ENCODE results near the gene OPTC.
"Not testable (repeated sequence)": the region's sequence is repeated elsewhere in the genome, so short reads cannot be mapped to it uniquely, and the experiment has no call there.

OPTC gene

DNA sequence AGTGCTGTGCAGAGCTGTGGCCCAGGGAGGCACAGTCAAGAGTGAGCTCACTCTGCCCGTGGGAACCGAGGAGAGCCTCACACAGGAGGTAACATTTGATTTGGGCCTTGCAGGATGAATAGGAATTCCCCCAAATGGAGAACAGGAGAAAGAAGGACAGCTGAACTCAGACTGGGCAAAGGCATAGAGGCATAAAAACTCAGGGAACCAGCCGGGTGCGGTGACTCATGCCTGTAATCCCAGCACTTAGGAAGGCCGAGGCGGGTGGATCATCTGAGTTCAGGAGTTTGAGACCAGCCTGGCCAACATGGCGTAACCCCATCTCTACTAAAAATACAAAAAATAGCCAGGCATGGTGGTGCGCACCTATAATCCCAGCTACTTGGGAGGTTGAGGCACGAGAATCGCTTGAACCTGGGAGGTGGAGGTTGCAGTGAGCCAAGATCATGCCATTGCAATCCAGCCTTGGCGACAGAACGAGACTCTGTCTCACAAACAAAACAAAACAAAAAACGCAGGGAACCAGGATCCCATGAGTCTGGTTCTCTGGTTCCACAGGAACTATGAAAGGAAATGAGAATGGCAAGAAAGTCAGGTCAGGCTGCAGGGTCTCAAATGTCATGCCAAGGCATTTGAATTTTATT lies 26.9 kb upstream of the OPTC start:
- DNase-seq, result not testable (repeated sequence)

DNA sequence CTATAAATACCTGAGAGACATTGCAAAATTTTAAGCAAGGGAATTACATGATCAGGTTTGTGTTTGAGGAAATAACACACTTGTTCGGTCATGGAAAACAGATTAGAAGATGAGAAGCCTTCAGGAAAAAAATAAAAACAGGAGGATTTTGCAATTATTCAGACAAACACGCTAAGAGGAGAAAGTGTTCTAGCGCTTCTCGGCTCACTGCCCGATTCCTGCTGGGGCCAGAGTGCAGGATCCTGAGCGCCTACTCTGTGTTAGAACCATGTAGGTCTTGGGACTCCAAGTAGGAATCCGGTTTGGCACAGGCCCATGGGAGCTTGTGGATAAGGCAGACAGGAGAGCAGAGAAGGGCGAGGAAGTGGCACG lies 26.4 kb upstream of the OPTC start:
- DNase-seq, result no peak

DNA sequence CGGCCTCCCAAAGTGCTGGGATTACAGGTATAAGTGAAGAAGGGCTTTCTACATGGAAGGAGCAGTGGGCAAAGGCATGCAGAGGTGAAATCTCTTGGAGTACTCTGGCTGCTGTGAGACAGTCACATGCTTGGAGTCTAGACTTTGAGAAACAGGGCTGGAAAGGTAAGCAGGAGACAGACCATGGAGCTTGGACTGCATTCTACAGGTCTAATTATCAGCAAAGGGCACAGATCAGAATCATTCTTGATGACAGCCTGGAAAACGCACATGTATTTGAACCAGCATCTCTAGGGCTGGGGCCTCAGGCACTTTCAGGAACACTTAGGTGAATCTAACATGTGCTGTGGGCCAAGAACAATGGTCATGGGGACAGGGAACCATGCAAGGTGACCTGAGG lies 25.6 kb upstream of the OPTC start:
- DNase-seq, result no peak

DNA sequence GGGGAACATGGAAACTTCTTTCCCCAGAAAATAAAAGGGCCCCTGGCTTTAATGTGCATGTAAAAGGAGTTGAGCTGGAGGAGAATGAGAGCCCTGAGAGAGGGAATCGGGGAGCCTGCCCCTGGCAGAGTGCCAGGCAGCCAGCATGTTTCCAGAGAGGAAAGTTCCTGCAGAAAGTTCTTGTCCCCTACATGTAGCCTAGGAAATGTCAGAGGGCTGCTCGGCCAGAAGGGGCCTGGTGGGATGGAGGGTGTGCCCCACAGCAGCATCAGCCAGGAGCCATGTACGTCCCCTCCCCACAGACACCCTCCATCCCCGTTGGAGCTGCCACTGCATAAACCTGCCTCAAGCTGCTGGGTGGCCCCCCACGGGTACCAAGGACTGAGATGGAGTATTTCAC lies 23.7 kb upstream of the OPTC start:
- DNase-seq, result no peak

DNA sequence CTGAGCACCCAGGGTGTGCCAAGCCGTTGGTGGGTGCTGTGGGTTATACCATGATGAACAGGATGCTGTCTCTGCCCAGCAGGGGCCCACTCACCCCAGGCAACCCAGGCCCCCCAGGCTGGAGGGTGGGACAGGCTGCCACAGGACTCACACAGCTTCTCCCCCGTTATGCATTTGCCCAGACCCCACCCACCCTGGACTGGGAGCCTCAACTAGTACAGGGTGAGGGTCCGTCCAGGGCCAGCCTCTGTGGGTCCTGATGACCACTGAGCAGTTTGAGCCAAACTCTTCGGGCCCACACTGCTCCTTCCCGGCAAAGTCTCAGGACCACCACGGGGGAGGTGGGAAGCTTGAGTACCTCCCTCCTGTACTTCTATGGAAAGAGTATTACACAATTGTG lies 22.1 kb upstream of the OPTC start:
- no peak for DNase-seq

DNA sequence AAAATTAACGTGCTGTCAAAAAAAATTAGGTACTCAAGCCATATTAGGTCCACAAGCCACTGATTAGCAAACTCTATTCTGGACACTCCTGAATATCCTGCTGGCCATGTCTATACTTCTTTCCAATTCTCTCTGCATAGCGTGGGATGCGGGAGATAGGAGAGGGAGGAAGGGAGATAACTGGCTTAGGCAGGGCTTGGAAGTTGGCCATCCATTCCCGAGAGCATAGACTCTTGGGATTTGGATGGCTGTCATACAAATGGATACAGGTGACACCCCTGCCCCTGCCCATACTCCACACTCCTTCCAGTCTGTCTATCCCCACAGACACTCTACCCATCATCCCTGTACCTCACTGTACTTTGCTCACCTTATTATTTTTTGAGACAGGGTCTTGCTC lies 20.7 kb upstream of the OPTC start:
- no peak for DNase-seq

DNA sequence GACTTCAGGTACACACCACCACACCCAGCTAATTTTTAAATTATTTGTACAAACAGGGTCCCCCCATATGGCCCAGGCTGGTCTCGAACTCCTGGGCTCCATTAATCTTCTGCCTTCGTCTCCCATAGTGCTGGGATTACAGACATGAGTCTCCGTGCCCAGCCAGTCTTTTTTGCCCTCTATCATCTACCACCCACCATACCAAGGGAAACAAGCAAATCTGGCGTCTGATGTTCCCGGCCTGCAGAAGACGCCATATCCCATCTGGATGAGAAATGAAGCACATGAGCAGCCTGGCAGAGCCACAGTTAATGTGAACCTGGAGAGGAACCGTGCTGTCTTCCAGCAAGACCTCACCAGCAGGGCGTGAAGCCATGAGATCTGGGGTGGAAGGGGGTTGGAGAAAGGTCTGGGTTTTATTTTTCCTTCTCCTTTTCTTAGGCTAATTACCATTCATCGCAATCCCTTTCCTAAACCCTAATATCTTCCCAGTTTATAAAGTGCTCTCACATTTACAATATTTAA lies 20.1 kb upstream of the OPTC start:
- no peak for DNase-seq

DNA sequence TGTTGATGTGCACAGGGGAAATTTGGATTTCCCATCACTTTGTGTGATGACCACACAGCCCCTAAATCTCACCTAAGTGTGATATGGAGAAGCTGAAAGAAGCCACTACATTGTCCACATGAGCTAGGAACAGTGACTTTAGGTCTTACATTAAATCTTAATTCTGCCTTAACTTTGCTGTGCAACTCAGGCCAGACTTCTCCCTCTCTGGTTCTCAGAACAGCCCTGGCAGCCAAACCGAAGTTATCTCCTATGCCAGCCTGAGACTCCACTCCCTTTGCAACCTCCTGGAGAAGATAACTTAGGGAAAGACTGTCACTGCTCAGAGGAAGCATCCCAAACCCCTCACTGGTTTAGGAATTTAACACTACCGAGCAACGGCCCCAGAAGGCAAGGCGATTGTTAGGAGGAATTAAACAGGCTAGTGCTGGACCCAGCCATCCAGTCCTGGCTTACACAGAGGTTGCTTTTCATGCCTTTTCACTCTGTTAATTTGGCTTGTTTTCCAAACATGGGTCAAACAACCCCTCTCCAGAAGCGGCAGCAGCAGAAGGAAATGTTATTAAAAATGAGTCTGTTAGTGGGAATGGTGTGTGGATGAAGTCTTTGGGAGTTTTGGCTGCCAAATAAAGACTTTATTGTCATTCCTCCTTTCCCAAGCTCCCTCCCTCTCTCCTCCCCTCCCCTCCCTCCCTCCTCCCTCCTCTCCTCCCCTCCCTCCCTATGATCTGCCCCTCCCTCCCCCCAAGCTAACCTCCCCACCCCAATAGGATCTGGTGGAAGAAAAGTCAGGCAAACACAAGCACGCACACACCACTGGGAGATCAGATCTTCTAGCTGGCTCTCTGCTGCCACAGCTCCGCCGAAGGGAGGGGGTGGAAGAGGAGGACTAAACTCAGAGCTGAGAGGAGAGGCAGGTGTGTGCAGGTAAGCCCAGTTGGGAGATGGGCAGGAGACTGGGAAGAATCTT lies 18.7 kb upstream of the OPTC start, which contains the start of gene PRELP:
Gene PRELP (plus strand): TSS at position 795 of the 970 bp plus-strand sequence. CDS start 7,379 bp downstream, outside the sequence.
- peak; percentile 64 for DNase-seq

DNA sequence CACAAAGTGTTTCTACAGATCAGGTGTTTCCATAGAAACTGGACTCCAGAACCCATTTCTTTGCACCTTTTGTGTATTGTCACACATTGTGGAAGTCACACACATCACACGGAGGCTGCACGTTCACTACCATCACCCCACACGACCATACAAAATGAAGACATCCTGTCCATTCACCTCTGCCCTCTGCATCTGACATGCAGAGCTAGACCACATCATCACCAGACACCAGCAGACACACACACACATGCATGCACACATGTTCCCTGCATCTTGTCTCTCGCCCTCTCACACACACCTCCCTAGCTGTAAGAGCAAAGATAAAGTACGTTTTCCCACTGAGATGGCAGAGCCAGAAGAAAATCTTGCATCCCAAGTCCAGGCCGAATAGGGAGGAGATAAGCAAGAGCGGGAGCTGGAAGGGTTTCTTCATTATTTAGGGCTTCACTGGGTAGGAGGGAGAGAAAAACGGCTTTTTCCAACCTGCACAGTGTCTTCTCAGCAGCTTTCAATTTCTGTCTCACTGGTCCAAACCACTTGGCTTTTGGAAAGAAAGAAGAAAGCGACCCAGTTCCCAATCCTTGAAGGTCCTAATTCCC lies 17.6 kb upstream of the OPTC start:
- DNase-seq, result no peak

DNA sequence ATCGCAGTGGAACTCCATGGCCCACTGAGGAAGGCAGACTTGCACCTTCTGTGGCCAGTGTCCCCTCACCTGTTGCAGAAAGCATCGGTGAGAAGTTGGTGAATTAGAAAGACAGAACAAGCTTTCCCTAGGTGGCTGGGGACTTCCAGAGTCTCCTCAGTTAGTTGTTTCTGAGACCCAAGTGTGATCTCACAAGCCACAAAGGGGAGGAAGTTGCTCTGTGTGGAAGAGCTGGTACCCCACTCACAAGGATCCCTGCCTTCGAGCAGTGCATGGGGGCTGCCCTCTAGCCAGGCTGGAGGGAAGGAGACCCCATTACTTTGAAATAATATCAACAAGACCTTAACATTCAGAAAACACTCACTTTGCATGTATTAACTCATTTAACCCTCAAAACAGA lies 16.2 kb upstream of the OPTC start:
- no peak for DNase-seq

DNA sequence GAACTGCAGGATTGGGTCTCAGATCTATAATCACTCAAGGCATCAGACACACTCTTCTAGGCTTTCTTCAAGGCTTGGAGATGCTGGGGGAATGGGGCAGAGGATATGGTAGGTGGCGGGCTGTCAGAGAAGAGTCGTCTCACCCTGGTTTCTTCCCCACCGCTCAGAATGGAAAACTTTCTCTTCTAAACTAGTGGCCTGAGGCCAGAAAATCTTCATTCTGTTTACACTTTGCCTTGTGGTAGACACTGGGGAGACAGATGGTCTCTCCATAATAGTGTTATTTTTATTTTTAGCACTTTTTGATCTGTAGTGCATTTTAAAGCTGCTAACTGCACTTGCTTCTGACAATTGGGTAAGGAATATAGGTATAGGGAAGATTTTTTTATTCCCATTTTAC lies 15.7 kb upstream of the OPTC start:
- no peak for DNase-seq

DNA sequence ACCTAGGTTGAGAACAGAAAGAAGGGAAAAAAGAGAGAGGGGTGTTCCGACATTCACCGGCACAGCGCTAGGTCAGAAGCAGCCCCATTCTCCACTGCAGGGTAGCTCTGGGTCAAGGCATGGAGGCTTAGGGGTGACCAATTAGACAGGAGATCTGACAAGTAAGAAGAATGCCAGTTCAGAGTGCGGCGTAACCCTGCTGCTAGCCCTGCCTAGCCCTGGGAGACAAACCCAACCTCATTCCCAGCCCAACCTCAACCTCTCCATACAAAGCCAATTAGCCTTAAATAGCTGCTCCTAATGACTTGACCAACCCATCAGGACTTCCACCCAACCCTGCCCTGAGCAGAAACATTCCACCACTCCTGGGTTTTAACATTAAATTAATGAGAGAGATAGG lies 15.0 kb upstream of the OPTC start:
- DNase-seq, result no peak

DNA sequence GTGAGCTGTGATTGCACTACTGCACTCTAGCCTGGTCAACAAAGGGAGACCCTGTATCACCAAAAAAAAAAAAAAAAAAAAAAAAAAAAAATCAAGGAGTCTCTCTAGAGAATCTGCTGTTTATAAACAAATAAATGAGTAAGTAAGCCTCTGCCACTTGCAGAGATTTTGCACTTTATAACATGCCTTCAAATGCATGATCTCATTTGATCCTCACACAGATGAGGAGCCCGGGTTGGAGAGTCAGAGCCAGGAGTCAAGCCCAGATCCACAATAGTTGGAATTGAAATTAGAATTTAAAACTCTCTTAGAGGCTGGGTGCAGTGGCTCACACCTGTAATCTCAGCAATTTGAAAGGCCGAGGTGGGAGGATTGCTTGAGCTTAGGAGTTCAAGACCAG lies 14.3 kb upstream of the OPTC start:
- no peak for DNase-seq

DNA sequence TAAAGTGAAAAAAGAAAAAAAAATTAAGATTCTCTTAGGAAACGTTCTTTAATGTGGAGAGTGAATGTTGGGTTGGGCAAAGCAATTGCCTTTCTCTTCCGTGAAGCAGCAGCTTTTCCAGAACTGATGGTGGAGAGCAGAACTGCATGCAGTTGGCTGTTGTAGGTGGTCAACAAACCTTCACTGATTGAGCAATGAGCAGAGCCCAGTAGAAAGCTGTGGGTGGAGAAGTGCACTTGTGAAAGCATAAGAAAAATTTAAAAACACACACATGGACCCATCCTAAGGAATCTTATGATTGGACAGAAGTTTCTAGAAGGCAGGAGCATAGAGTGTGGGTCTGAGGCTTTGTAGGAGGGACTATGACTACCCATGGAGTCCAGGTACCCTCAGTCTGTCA lies 13.9 kb upstream of the OPTC start:
- DNase-seq, result no peak

DNA sequence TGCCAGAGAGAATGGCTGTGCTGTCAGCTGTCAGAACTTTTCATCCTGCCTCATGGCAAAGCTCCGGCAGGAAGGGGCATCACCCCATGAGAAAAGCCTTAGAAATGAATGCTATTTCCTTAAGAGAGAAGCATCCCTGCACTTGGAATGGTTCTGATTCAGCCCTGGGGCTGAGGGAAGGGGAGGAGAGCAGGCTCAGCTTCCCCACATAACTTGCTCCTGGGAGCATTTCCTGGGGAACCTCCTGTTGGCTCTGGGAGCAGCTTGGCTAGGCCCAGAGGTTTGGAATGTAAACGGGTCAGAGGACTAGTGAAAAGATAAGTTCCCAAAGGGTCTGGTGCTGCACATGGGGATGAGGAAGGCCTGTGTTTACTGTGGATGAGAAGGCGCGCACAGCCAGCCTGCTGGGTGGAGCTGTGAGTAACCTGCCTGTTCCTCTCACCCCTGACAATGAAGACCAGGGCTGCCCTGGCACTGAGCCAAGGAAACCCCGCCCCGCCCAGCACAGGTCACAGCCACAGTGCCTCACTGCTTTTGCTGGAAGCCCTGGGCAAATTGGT lies 13.3 kb upstream of the OPTC start:
- no peak for DNase-seq

DNA sequence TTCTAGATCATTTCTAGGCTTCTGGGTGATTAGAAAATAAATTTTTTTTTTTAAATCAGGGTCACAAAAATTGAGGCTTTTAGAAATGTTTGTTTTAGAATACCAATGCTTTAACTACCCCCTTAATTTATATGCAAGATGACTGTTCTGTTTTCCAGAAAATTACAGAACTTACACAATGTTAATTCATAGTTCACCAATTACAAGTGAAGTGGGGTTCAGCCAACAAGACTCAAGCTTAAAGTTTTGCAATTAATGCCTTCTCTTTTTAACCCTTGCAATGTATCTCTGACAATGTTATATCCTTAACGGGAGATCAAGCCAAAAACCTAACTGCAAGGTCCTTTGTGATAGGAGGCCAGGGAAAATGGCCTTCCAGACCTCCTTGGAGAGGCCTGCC lies 12.8 kb upstream of the OPTC start:
- no peak for DNase-seq

DNA sequence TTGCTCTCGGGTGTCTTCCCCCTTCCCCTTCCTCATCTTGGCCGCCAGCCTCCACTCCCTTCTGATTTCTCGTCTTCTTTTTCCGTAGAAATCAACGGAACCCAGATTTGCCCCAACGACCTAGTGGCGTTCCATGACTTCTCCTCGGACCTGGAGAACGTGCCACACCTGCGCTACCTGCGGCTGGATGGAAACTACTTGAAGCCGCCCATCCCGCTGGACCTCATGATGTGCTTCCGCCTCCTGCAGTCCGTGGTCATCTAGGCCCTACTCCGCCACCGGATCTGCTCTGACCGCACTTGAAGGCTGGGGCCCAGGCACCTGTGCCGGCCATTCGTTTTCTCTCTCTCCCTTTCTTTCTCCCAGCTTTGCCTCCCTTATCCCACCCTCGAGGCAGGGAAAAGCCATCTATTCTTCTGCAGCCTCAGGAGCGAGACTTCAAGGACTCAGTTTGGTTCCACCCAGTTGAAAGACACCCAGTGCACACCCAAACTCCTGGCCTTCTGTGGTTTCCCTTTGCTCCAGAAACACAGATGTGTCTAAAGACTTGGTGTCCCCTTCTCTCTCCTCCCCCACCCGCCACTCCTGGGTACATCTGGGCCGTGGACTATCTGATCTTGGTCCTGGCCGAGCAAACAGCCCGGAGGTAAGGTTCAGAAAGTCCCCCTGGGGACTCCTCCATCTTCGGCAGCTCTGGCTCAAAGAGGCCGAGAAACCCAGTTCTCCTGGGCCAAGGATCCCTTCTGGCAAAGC lies 7.2 kb upstream of the OPTC start:
- no peak for DNase-seq

DNA sequence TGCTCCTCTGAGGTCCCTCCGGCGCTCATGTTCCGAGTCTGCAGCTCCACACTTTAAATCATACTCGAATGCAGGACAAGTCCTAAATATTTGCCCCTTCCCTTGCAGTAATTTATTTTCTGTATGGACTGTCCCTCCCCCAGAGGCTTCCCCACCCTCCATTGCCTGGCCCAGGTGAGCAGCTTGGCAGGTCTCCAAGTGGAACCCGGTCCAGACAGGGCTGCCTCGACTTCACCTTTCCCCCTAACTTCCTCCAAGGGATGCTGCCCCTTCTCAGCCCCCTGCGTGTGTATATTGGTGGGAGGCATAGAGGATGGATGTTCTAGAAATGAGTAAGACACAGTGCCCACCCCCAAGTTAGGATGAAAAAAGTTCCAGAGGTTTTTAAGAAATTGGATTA lies 5.4 kb upstream of the OPTC start:
- DNase-seq, result no peak

DNA sequence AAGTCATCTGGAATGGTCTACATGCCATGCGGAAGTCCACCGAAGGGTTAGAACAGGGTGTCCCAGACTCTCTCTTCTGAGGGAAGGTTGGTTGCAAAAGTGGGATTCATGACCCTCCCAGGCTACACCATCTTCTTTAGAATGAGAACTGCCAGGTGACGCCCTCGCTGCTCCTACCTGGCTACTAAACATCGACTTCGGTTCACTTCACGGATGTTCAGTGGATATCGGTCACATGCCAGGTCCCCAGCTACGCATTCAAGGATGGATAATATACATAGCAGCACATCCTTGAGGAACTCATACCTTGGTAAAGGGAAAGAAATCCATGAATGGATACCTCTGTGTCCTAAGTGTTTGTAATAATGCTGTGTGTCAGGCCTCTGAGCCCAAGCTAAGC lies 3.3 kb upstream of the OPTC start:
- DNase-seq, result no peak

DNA sequence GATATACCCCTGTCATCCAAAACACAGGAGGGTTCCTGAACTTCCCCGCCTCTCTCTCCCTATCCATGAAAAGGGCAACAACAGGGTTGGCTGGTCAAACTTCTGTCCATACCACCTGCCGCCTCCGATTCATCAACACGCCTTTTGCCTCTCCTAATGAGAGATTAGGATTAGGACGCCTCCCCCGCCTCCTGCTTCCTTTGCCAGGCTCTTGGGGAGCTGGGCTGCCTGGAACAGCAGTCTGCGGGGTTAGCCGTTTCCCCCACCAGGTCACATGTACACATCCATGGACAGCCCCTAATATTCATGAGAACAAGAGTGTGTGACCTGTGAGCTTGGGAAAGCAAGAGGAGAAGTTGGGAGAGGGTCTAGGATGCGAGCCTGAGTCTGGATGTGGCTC lies 2.3 kb upstream of the OPTC start:
- DNase-seq, result no peak

DNA sequence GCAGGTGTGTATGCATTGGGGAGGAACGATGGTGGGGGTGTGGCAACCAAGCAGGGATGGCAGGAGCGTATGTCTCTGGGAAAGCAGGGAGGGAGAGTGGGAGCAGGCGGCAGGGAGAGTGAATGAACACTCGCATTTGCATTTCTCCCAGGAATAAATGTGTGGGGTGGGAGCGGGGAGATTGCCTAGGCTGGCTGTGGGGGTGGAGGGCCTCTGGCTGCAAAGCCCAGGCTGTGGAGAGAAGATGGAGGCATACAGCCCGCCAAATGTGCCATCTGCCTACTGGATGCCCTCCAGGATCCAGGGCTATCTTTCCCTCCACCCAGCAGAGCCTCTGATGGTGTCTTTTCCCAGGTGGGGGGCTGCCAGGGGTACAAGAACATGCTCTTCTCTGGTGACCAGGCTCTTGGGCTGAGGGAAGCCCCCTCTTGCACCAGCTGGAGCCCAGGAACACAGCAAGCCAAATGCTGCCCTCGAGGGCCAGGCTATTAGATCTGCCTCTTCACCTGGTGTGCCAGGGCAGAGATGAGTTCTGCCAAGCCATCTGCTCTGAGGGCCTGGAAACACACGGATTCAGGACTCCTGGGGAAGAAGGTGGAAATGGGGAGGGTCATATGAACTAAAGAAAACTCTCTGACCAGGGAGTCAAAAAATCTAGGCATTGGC lies 1.7 kb upstream of the OPTC start:
- DNase-seq, result no peak

DNA sequence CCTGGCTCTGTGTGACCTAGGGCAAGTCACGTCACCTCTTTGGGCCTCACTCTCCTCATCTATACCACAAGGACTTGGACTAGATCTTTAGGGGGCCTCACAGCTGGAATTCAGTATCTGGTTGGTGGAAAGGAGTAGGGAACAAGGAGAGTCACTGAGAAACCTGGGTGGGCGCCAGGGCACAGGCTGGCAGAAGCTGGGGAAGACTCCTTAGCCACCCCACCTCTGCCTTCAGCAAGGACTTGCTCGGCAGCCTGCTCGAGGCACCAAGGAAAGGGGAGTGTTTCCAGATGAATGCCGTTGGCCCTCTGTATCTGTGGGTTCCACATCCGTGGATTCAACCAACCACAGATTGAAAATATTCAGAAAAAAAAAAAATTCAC lies 1.2 kb upstream of the OPTC start:
- no peak for DNase-seq

All from midbrain (tissue), 1 donor.